HepG2 (cell line): Measurements from ENCODE around the gene UBL7. TPM values are rescaled to one million over a fixed set of nuclear protein-coding genes. Genes with fewer than 3 reads are reported as not detected.

Source experiments
- ATF1 ChIP-seq: IDR thresholded peaks from 2 replicates; pipeline ENCODE4 v1.6.1; 2016; ENCODE audit warnings: mild to moderate bottlenecking, control low read depth
- HBP1 ChIP-seq: IDR thresholded peaks from 2 replicates; pipeline ENCODE4 v1.6.1; 2016; ENCODE audit warnings: low read depth, control low read depth
- HMGXB3 ChIP-seq: sonication (generic); formaldehyde crosslinking; IDR thresholded peaks from 2 replicates; pipeline ENCODE4 v1.4.0; 2020; ENCODE audit warnings: missing genetic modification reagents, borderline replicate concordance
- SALL2 ChIP-seq: sonication (generic); formaldehyde crosslinking; IDR thresholded peaks from 2 replicates; pipeline ENCODE4 v1.8.1; 2023; ENCODE audit warnings: mild to moderate bottlenecking, missing genetic modification reagents, inconsistent platforms
- ZNF224 ChIP-seq: sonication (generic); formaldehyde crosslinking; IDR thresholded peaks from 2 replicates; pipeline ENCODE4 v1.5.0; 2020; ENCODE audit warnings: mild to moderate bottlenecking, missing genetic modification reagents
- ZNF33A ChIP-seq: sonication (generic); formaldehyde crosslinking; IDR thresholded peaks from 2 replicates; pipeline ENCODE4 v1.5.1; 2020; ENCODE audit warnings: missing genetic modification reagents, mild to moderate bottlenecking, moderate library complexity, borderline replicate concordance
- ZNF503 ChIP-seq: sonication (generic); formaldehyde crosslinking; IDR thresholded peaks from 2 replicates; pipeline ENCODE4 v1.4.0; 2020; ENCODE audit warnings: missing genetic modification reagents
- ZNF569 ChIP-seq: sonication (generic); formaldehyde crosslinking; IDR thresholded peaks from 2 replicates; pipeline ENCODE4 v1.5.0; 2020; ENCODE audit warnings: mild to moderate bottlenecking, missing genetic modification reagents, moderate library complexity, borderline replicate concordance
- ZNF570 ChIP-seq: sonication (generic); formaldehyde crosslinking; IDR thresholded peaks from 2 replicates; pipeline ENCODE4 v1.4.0; 2020; ENCODE audit warnings: mild to moderate bottlenecking, missing genetic modification reagents, borderline replicate concordance
- ZNF609 ChIP-seq: sonication (generic); formaldehyde crosslinking; IDR thresholded peaks from 2 replicates; pipeline ENCODE4 v1.4.0; 2020; ENCODE audit warnings: mild to moderate bottlenecking, missing genetic modification reagents, borderline replicate concordance
- ZNF616 ChIP-seq: sonication (generic); formaldehyde crosslinking; IDR thresholded peaks from 2 replicates; pipeline ENCODE4 v1.5.0; 2020; ENCODE audit warnings: low read depth, mild to moderate bottlenecking, missing genetic modification reagents
- polyA plus RNA-seq, 8 experiments: library from polyadenylated mRNA; depleted of rRNA in 3 of 8; stranded (reverse) in 7 of 8; unstranded in 1 of 8; fragments of >200 nt; fragmentation: Illumina TruSeq in 4 of 8; extraction: Trizol in 4 of 8; gene quantifications; 2 replicates each; pipeline versions ENCODE4 v1.2.1 to v1.2.3, GENCODE V29; 2011 to 2016; ENCODE audit warnings: low read depth in 4 of 8, missing spikeins in 1 of 8, mixed read lengths in 1 of 8; ENCODE audit not compliant: insufficient read depth in 1 of 8
- total RNA-seq, 5 experiments: library from RNA; depleted of rRNA; stranded (reverse); fragments of >200 nt; fragmentation: Illumina TruSeq; extraction: Trizol; gene quantifications; 2 replicates each; pipeline ENCODE4 v1.2.3, GENCODE V29; 2016; ENCODE audit warnings: low read depth in 1 of 5

Gene UBL7
- total and polyA plus RNA-seq, 2 of the 13 experiments (the other 11 are each of a cell fraction or from before 2014, with no cell fraction given): 55.0 to 63.5 TPM

GRCh38 chr15:74460871-74461846, at the start of gene UBL7 (continued):
- peak; percentile 50; the same call in 1 of the 2 replicates for TF ChIP-seq ZNF609 (CRISPR knock-in tag)
- TF ChIP-seq ZNF570 (CRISPR knock-in tag): no peak
- peak; percentile 70; the same call in 1 of the 2 replicates for TF ChIP-seq ZNF503 (CRISPR knock-in tag)
- TF ChIP-seq HMGXB3 (CRISPR knock-in tag): peak; percentile 89; the same call in 1 of the 2 replicates
- TF ChIP-seq ZNF616 (CRISPR knock-in tag): no peak
- TF ChIP-seq ZNF569 (CRISPR knock-in tag): no peak
- peak; percentile 71 for TF ChIP-seq ZNF224 (CRISPR knock-in tag)
- TF ChIP-seq ZNF33A (CRISPR knock-in tag): peak; percentile 38; the same call in 1 of the 2 replicates
- no peak; the same call in 1 of the 2 replicates for TF ChIP-seq ATF1 (CRISPR knock-in tag)
- TF ChIP-seq HBP1 (CRISPR knock-in tag): peak; percentile 95
- peak; percentile 76; the same call in 1 of the 2 replicates for TF ChIP-seq SALL2 (CRISPR knock-in tag)
